Peyer's patch (tissue), 4 donors: ENCODE data around the gene PLEKHM2. TPM values are rescaled to one million over a fixed set of nuclear protein-coding genes. Genes with fewer than 3 reads are reported as not detected.

ENCODE experiments used
- DNase-seq, 3 donors: peaks; one replicate each; pipeline ENCODE4 v3.0.0-alpha.2; 2017 to 2019
- H3K27ac ChIP-seq, 4 donors: fragments of 200-600 bp; sonication (generic); one replicate each; pipeline ENCODE4 v1.5.1; 2016 to 2019
- H3K27me3 ChIP-seq, 2 donors: fragments of 200-600 bp; sonication (generic); one replicate each; pipeline ENCODE4 v1.5.1; 2019
- H3K36me3 ChIP-seq, 3 donors: fragments of 200-600 bp; sonication (generic); one replicate each; pipeline ENCODE4 v1.5.1; 2016 to 2019
- H3K4me1 ChIP-seq, 4 donors: fragments of 200-600 bp; sonication (generic); one replicate each; pipeline ENCODE4 v1.5.1; 2016 to 2019
- H3K4me3 ChIP-seq, 4 donors: fragments of 200-600 bp; sonication (generic); 1 replicate in 3 of 4; 2 replicates in 1 of 4; pipeline ENCODE4 v1.5.1; 2016 to 2019; ENCODE audit warnings: mild to moderate bottlenecking in 1 of 4
- H3K9me3 ChIP-seq, 4 donors: fragments of 200-600 bp; sonication (generic); one replicate each; pipeline ENCODE4 v1.5.1; 2016 to 2019; ENCODE audit warnings: mild to moderate bottlenecking in 1 of 4
- CTCF ChIP-seq, 6 experiments: fragments of 450-650 bp in 4 of 6; fragments of 200-600 bp in 2 of 6; sonication (generic) in 1 of 6; IDR thresholded peaks; one replicate each; pipeline ENCODE4 v1.5.1; 2017 to 2019; ENCODE audit warnings: antibody characterized with exemption in 6 of 6, mild to moderate bottlenecking in 3 of 6, moderate library complexity in 1 of 6
- POLR2A ChIP-seq, 2 donors: fragments of 450-650 bp; IDR thresholded peaks; one replicate each; pipeline ENCODE4 v1.5.1; 2017; ENCODE audit warnings: antibody characterized with exemption in 2 of 2, mild to moderate bottlenecking in 2 of 2, moderate library complexity in 2 of 2
- total RNA-seq, 4 donors: library from RNA; depleted of rRNA; stranded (reverse); fragments of >200 nt; gene quantifications; one replicate each; pipeline ENCODE4 v1.1.0, GENCODE V29; 2016

The PLEKHM2 gene
- total RNA-seq, 4 donors from 2014 or later: 20.0 to 63.5 (median 37.7) TPM

DNA sequence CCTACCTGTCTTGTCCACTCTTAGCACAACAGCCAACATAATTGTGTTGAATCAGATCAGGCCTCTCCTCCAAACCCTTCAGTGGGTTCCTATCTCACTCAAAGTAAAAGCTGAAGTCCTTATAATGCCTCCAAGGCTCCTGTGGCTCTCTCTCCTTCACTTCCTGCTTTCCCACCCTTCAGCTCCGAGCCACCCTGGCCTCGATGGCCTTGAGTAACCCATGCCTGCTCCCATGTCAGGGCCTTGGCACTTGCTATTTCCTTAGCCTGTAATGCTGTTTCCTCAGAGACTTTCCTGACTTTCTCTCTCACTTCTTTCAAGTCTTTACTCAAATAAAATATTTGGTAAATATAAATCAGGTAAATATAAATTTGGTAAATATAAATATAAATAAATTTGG lies 8.1 kb upstream of the PLEKHM2 start:
- H3K4me1 ChIP-seq: no peaks in the 10 kb centered on the region
- no peaks in the 10 kb centered on the region for H3K27me3 ChIP-seq
- TF ChIP-seq POLR2A (IDR thresholded peaks at IDR 0.05) (no peak), CTCF (IDR thresholded peaks at IDR 0.05) (no peak)
- H3K9me3 ChIP-seq: no peaks in the 10 kb centered on the region
- no peaks in the 10 kb centered on the region for H3K36me3 ChIP-seq
- no peak for DNase-seq
- no peak overlapping the region for H3K27ac ChIP-seq
- no peak overlapping the region for H3K4me3 ChIP-seq

- Histone ChIP-seq H3K27me3 (no peaks in the 10 kb centered on the region), H3K36me3 (no peaks in the 10 kb centered on the region), H3K4me1 (no peaks in the 10 kb centered on the region), H3K9me3 (no peaks in the 10 kb centered on the region), H3K4me3 (no peak overlapping the region), H3K27ac (no peak overlapping the region)
- TF ChIP-seq CTCF (IDR thresholded peaks at IDR 0.05): no peak
- TF ChIP-seq POLR2A (IDR thresholded peaks at IDR 0.05): no peak
- DNase-seq: no peak
Observed at GRCh38 chr1:15676688-15677661, 7.1 kb upstream of the PLEKHM2 start.

DNA sequence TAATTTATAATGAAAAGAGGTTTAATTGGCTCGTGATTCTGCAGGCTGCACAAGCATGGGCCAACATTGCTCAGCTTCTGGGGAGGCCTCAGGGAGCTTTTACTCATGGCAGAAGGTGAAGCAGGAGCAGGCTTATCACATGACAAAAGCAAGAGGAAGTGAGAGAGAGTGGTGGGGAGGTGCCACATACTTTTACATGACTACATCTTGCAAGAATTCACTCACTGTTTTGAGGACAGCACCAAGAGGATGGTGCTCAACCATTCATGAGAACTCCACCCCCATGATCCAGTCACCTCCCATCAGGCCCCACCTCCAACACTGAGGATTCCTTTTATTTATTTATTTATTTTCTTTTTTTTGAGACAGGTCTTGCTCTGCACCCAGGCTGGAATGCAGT lies 5.5 kb upstream of the PLEKHM2 start:
- no peaks in the 10 kb centered on the region for H3K27me3 ChIP-seq
- no peak for DNase-seq
- no peak overlapping the region for H3K27ac ChIP-seq
- TF ChIP-seq POLR2A (IDR thresholded peaks at IDR 0.05) (no peak), CTCF (IDR thresholded peaks at IDR 0.05) (no peak)
- peaks cover 0 to 4% (median 1%) of the 10 kb centered on the region in 4 donors for H3K4me1 ChIP-seq
- no peak overlapping the region for H3K4me3 ChIP-seq
- no peaks in the 10 kb centered on the region for H3K36me3 ChIP-seq
- H3K9me3 ChIP-seq: no peaks in the 10 kb centered on the region

GRCh38 chr1:15680131-15680530 lies 4.0 kb upstream of the PLEKHM2 start:
- H3K27ac ChIP-seq: peak overlapping the region in 1 of 4 donors; percentile 4
- H3K4me1 ChIP-seq: peaks cover 0 to 8% (median 3%) of the 10 kb centered on the region in 4 donors
- no peak overlapping the region for H3K4me3 ChIP-seq

More at GRCh38 chr1:15680131-15680530, 4.0 kb upstream of the PLEKHM2 start:
- no peaks in the 10 kb centered on the region for H3K27me3 ChIP-seq
- no peaks in the 10 kb centered on the region for H3K36me3 ChIP-seq
- no peaks in the 10 kb centered on the region for H3K9me3 ChIP-seq
- no peak for DNase-seq
- TF ChIP-seq POLR2A (IDR thresholded peaks at IDR 0.05): no peak
- no peak for TF ChIP-seq CTCF (IDR thresholded peaks at IDR 0.05)
